Mesenchymal stem cell (in vitro differentiated cells and primary cell): ENCODE data around the gene MPRIP.

Experiments used
- DNase-seq: peaks from one replicate; pipeline ENCODE4 v3.0.0-alpha.2; 2013
- H2AFZ ChIP-seq: one replicate; pipeline ENCODE4 v1.6.1; 2013; ENCODE audit warnings: low read depth, mild to moderate bottlenecking, control low read depth, inconsistent platforms, low read length, moderate library complexity
- H2AK5ac ChIP-seq: 2 replicates; pipeline ENCODE4 v1.6.1; 2013; ENCODE audit warnings: low read length, moderate library complexity, mild to moderate bottlenecking, inconsistent platforms; ENCODE audit not compliant: severe bottlenecking
- H2BK120ac ChIP-seq: one replicate; pipeline ENCODE4 v1.6.1; 2013; ENCODE audit warnings: low read depth, mild to moderate bottlenecking, inconsistent platforms, low read length, moderate library complexity
- H2BK12ac ChIP-seq, 2 experiments: one replicate each; pipeline ENCODE4 v1.6.1; 2013; ENCODE audit warnings: inconsistent platforms in 2 of 2, low read length in 2 of 2, mild to moderate bottlenecking in 2 of 2, moderate library complexity in 2 of 2, control low read depth in 1 of 2
- H2BK15ac ChIP-seq: one replicate; pipeline ENCODE4 v1.6.1; 2013; ENCODE audit warnings: mild to moderate bottlenecking, low read depth, inconsistent platforms; ENCODE audit not compliant: poor library complexity, severe bottlenecking
- H2BK5ac ChIP-seq: 2 replicates; pipeline ENCODE4 v1.6.1; 2013; ENCODE audit warnings: low read depth, mild to moderate bottlenecking, low read length, control low read depth, inconsistent platforms; ENCODE audit not compliant: poor library complexity, severe bottlenecking
- H3K14ac ChIP-seq, 2 experiments: one replicate each; pipeline ENCODE4 v1.6.1; 2013; ENCODE audit warnings: inconsistent platforms in 2 of 2, low read length in 2 of 2, control low read depth in 1 of 2, mild to moderate bottlenecking in 1 of 2, moderate library complexity in 1 of 2
- H3K18ac ChIP-seq, 2 experiments: one replicate each; pipeline ENCODE4 v1.6.1; 2013; ENCODE audit warnings: inconsistent platforms in 2 of 2, low read length in 2 of 2, control low read depth in 1 of 2, low read depth in 1 of 2, mild to moderate bottlenecking in 1 of 2
- H3K23ac ChIP-seq, 2 experiments: one replicate each; pipeline ENCODE4 v1.6.1; 2013; ENCODE audit warnings: inconsistent platforms in 2 of 2, low read length in 2 of 2, mild to moderate bottlenecking in 2 of 2, moderate library complexity in 2 of 2, control low read depth in 1 of 2
- H3K27ac ChIP-seq: 2 replicates; pipeline ENCODE4 v1.5.1; 2013; ENCODE audit warnings: mild to moderate bottlenecking, moderate library complexity, low read length, control low read depth, inconsistent platforms; ENCODE audit not compliant: poor library complexity, severe bottlenecking
- H3K27me3 ChIP-seq, 2 experiments: 2 replicates each; pipeline versions ENCODE4 v1.6.1 to v1.7.0; 2013; ENCODE audit warnings: low read length in 2 of 2, mild to moderate bottlenecking in 2 of 2, moderate library complexity in 2 of 2, control low read depth in 1 of 2, inconsistent platforms in 1 of 2; ENCODE audit not compliant: control insufficient read depth in 1 of 2, insufficient read depth in 1 of 2
- H3K36me3 ChIP-seq, 2 experiments: 2 replicates each; pipeline versions ENCODE4 v1.6.1 to v1.7.0; 2013; ENCODE audit warnings: low read length in 2 of 2, control low read depth in 1 of 2, inconsistent platforms in 1 of 2, low read depth in 1 of 2, mild to moderate bottlenecking in 1 of 2; ENCODE audit not compliant: insufficient read depth in 2 of 2, control insufficient read depth in 1 of 2
- H3K4ac ChIP-seq, 2 experiments: one replicate each; pipeline ENCODE4 v1.6.1; 2013; ENCODE audit warnings: inconsistent platforms in 2 of 2, low read length in 2 of 2, mild to moderate bottlenecking in 2 of 2, moderate library complexity in 2 of 2, control low read depth in 1 of 2, low read depth in 1 of 2
- H3K4me1 ChIP-seq: 2 replicates; pipeline ENCODE4 v1.6.1; 2013; ENCODE audit warnings: low read depth, low read length, control low read depth; ENCODE audit not compliant: control insufficient read depth, insufficient read depth
- H3K4me2 ChIP-seq: 2 replicates; pipeline ENCODE4 v1.6.1; 2013; ENCODE audit warnings: low read length, mild to moderate bottlenecking, inconsistent platforms; ENCODE audit not compliant: poor library complexity, severe bottlenecking
- H3K4me3 ChIP-seq, 2 experiments: 2 replicates each; pipeline versions ENCODE4 v1.5.1 to v1.7.0; 2013; ENCODE audit warnings: low read length in 2 of 2, mild to moderate bottlenecking in 2 of 2, control low read depth in 1 of 2, low read depth in 1 of 2; ENCODE audit not compliant: insufficient read depth in 1 of 2
- H3K79me1 ChIP-seq: replicated peaks from 2 replicates; pipeline ENCODE4 v1.6.1; 2013; ENCODE audit warnings: mild to moderate bottlenecking, control low read depth, low read length, inconsistent platforms; ENCODE audit not compliant: poor library complexity, severe bottlenecking
- H3K9ac ChIP-seq: 2 replicates; pipeline ENCODE4 v1.7.0; 2013; ENCODE audit warnings: mild to moderate bottlenecking, low read length, moderate library complexity
- H3K9me3 ChIP-seq: 2 replicates; pipeline ENCODE4 v1.7.0; 2013; ENCODE audit warnings: mild to moderate bottlenecking, low read length; ENCODE audit not compliant: control insufficient read depth
- H4K8ac ChIP-seq: one replicate; pipeline ENCODE4 v1.6.1; 2013; ENCODE audit warnings: inconsistent platforms, mild to moderate bottlenecking, low read length, moderate library complexity
- H4K91ac ChIP-seq: one replicate; pipeline ENCODE4 v1.6.1; 2013; ENCODE audit warnings: mild to moderate bottlenecking, low read length, inconsistent platforms
- WGBS: methylation state at CpG from one replicate; pipeline ENCODE4 v1.1.7; 2013; ENCODE audit warnings: mixed read lengths; 5-methylcytosine and 5-hydroxymethylcytosine counted together

The MPRIP gene

GRCh38 chr17:17091276-17091675, 49.0 kb downstream of the MPRIP start:
- peak overlapping the region in 1 of 2 experiments; percentile 1 for H3K14ac ChIP-seq
- H3K4me3 ChIP-seq = no peak overlapping the region
- no peaks in the 10 kb centered on the region for H3K27me3 ChIP-seq
- DNase-seq = no peak
- no peak overlapping the region for H3K9ac ChIP-seq
- H3K9me3 ChIP-seq = no peaks in the 10 kb centered on the region
- H3K27ac ChIP-seq = no peak overlapping the region
- no peak overlapping the region for H3K23ac ChIP-seq
- peaks cover 50% of the 10 kb centered on the region for H3K79me1 ChIP-seq
- 94% methylated on average over 9 of the region's 11 CpGs for WGBS
- H3K18ac ChIP-seq = no peak overlapping the region
- H2BK12ac ChIP-seq = no peak overlapping the region
- H3K4ac ChIP-seq = no peak overlapping the region
- H3K36me3 ChIP-seq = peaks cover 43 to 53% of the 10 kb centered on the region in 2 experiments
- no peak overlapping the region for H2BK15ac ChIP-seq
- no peak overlapping the region for H4K91ac ChIP-seq
- H2BK5ac ChIP-seq = no peak overlapping the region
- H2BK120ac ChIP-seq = no peak overlapping the region
- H2AK5ac ChIP-seq = no peak overlapping the region
- H2AFZ ChIP-seq = no peak overlapping the region
- H4K8ac ChIP-seq = no peak overlapping the region
- peaks cover 14% of the 10 kb centered on the region for H3K4me1 ChIP-seq
- no peak overlapping the region for H3K4me2 ChIP-seq

DNA sequence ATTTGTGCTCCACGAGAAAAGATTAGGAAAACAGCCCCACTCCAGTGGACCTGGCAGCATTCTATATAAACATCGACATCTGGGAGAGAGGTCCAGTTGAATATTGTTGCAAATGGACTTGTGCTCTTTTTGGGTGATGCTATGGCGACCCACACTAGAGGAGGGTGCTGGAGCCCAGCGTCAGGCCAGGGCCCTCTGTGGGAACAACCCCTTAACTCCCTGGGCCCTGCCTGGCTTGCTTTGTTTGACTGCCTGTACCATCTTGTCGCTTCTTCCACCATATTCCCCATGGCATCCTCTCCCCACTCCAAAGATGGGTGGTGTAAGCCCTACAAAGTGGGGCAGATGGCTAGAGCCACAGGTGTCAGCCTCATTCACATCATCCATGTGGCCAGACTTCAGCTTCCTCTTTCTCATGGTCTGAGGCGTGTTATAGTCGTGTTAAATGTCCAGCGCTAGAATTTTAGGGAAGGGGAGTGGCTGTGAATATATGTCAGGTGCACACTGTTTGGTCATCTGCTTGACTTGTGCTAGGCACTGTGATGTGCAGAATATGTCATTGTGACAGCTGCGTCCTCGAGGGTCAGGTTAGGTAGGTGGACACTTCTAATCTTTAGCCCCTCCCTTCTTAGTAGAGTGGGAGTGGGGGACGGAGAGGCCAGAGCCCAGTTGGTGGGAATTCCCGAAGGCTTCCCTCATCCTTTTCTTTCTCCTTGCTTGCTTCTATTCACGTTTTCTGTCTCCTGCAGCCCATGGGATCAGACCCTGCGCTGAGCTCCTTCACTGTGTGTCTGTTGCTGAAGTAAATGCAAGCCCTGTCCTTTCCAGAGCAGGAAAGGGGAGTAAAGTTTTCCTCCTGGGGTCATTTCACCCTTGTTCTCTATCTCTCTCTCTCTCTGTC, 49.8 kb downstream of the MPRIP start:
- Histone ChIP-seq H3K27me3 (no peaks in the 10 kb centered on the region), H4K91ac (no peak overlapping the region), H3K4me1 (peaks cover 20% of the 10 kb centered on the region), H3K14ac (no peak overlapping the region), H3K23ac (no peak overlapping the region), H2BK15ac (no peak overlapping the region), H2AK5ac (no peak overlapping the region), H3K9me3 (no peaks in the 10 kb centered on the region), H3K18ac (no peak overlapping the region), H4K8ac (no peak overlapping the region), H3K4me3 (no peak overlapping the region), H3K79me1 (peaks cover 42% of the 10 kb centered on the region), H3K4me2 (no peak overlapping the region), H2BK120ac (no peak overlapping the region), H2AFZ (no peak overlapping the region), H2BK5ac (no peak overlapping the region), H3K9ac (no peak overlapping the region), H3K4ac (no peak overlapping the region), H2BK12ac (no peak overlapping the region), H3K36me3 (peaks cover 42 to 49% of the 10 kb centered on the region in 2 experiments), H3K27ac (no peak overlapping the region)
- WGBS = 85% methylated on average over 10 of the region's 14 CpGs
- DNase-seq = no peak

GRCh38 chr17:17093764-17094163, 51.5 kb downstream of the MPRIP start:
- Histone ChIP-seq H2AK5ac (no peak overlapping the region), H3K18ac (no peak overlapping the region), H2BK120ac (no peak overlapping the region), H2BK15ac (no peak overlapping the region), H3K9ac (peak overlapping the region; percentile 12), H3K14ac (no peak overlapping the region), H3K9me3 (no peaks in the 10 kb centered on the region), H3K27me3 (no peaks in the 10 kb centered on the region), H3K79me1 (peaks cover 47% of the 10 kb centered on the region), H3K4me3 (no peak overlapping the region), H3K4me1 (peaks cover 24% of the 10 kb centered on the region), H3K23ac (no peak overlapping the region), H3K4ac (no peak overlapping the region), H4K91ac (no peak overlapping the region), H2AFZ (no peak overlapping the region), H2BK12ac (no peak overlapping the region), H2BK5ac (no peak overlapping the region), H3K27ac (no peak overlapping the region), H3K4me2 (no peak overlapping the region), H4K8ac (no peak overlapping the region), H3K36me3 (peaks cover 31 to 43% of the 10 kb centered on the region in 2 experiments)
- no peak for DNase-seq
- WGBS = 97% methylated on average over 4 of the region's 5 CpGs

DNA sequence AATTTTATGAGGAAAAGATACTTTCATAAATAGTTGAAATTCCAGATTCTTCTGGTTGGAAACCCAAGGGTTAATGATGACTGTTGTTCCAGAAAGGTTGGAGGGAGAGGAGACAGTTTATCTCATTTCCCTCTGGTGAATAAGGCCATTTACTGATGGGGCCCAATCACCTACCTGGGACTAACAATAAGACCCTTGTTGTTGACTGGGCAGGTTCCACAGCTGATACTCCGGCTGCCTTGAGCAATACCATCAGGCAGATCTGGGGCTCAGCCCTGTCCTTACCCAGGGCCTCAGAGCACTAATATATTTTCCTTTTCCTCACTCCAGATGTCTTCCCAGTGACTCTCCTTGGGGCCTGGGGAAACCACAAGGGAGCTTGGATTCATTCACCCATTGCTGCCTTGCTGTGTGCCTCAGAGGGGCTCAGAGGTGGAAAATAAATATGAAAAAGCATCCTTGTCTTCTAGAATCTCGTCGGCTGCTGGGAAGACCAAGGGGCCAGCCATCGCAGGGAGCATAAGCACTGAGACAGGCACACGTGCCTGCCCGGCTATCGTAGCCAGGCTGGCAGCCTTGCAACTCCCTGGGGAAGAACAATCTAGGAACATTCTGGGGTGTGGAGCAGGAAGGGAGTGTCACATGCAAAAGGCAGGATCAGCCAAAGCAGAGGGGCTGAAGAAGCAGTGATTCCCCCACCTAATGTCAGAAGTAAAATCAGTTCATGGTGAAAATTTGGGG, 54.4 kb downstream of the MPRIP start:
- Histone ChIP-seq H3K79me1 (peaks cover 41% of the 10 kb centered on the region), H3K4me3 (peak overlapping the region in 1 of 2 experiments; percentile 35), H3K4ac (no peak overlapping the region), H3K27me3 (no peaks in the 10 kb centered on the region), H3K14ac (peak overlapping the region in 1 of 2 experiments; percentile 13), H3K9me3 (no peaks in the 10 kb centered on the region), H2BK15ac (no peak overlapping the region), H2AFZ (no peak overlapping the region), H3K4me1 (peaks cover 24% of the 10 kb centered on the region), H3K27ac (peak overlapping the region; percentile 17), H2AK5ac (no peak overlapping the region), H3K4me2 (no peak overlapping the region), H4K8ac (no peak overlapping the region), H3K23ac (no peak overlapping the region), H3K36me3 (peaks cover 26 to 30% of the 10 kb centered on the region in 2 experiments), H2BK120ac (no peak overlapping the region), H2BK5ac (no peak overlapping the region), H3K9ac (peak overlapping the region; percentile 5), H4K91ac (no peak overlapping the region), H2BK12ac (no peak overlapping the region), H3K18ac (no peak overlapping the region)
- peak; percentile 43 for DNase-seq
- WGBS = 84% methylated on average over 7 of the region's 7 CpGs
